Endothelial cell (in vitro differentiated cells): ENCODE results near the gene TWF1. TPM values are rescaled to one million over a fixed set of nuclear protein-coding genes. Genes with fewer than 3 reads are reported as not detected.
A peak's percentile ranks its signal among the peaks of the same experiment; 100 is the strongest.
"Not testable (repeated sequence)": the region's sequence is repeated elsewhere in the genome, so short reads cannot be mapped to it uniquely, and the experiment has no call there.

ENCODE experiments used
- DNase-seq: peaks from one replicate; pipeline ENCODE4 v3.0.0; 2021; ENCODE audit warnings: low spot score
- H3K27ac Mint-ChIP-seq: one replicate; pipeline ENCODE4 v1.8.0; 2021; ENCODE audit warnings: mixed read lengths, inconsistent platforms; ENCODE audit not compliant: unreplicated experiment
- H3K27me3 Mint-ChIP-seq: one replicate; pipeline ENCODE4 v1.8.0; 2021; ENCODE audit warnings: mild to moderate bottlenecking, moderate library complexity, mixed read lengths, inconsistent platforms; ENCODE audit not compliant: unreplicated experiment
- H3K36me3 Mint-ChIP-seq: one replicate; pipeline ENCODE4 v1.8.0; 2021; ENCODE audit warnings: mild to moderate bottlenecking, low read depth, mixed read lengths, inconsistent platforms; ENCODE audit not compliant: unreplicated experiment
- H3K4me1 Mint-ChIP-seq: one replicate; pipeline ENCODE4 v1.8.0; 2021; ENCODE audit warnings: mild to moderate bottlenecking, mixed read lengths, inconsistent platforms; ENCODE audit not compliant: unreplicated experiment
- H3K4me3 Mint-ChIP-seq: one replicate; pipeline ENCODE4 v1.8.0; 2021; ENCODE audit warnings: mild to moderate bottlenecking, mixed read lengths, inconsistent platforms; ENCODE audit not compliant: unreplicated experiment
- H3K9me3 Mint-ChIP-seq: one replicate; pipeline ENCODE4 v1.8.0; 2021; ENCODE audit warnings: mixed read lengths, inconsistent platforms; ENCODE audit not compliant: unreplicated experiment
- long read RNA-seq: library from polyadenylated mRNA; unstranded; transcript quantifications from one replicate; pipeline ENCODE4 v2.0.0, GENCODE V29; 2020; ENCODE audit not compliant: unreplicated experiment
- total RNA-seq: library from RNA; stranded (reverse); fragmentation: NEBNext Ultra II Directional; extraction: Animal tissue kit (Norgen Biotek cat#: 25700); gene quantifications from one replicate; pipeline ENCODE4 v1.2.1, GENCODE V29; 2021; ENCODE audit not compliant: unreplicated experiment
- TF ChIP-seq, protein P1 (sequence below): fragments of 200-600 bp; sonication (generic); IDR thresholded peaks from one replicate; pipeline ENCODE4 v1.5.0; 2021; ENCODE audit warnings: antibody characterized with exemption; ENCODE audit not compliant: unreplicated experiment

Gene TWF1
- total RNA-seq, result 44.8 TPM
- long read RNA-seq, transcript TWF1-201 (9 exons, 3,045 nt), result major isoform, 25 of 29 reads
- long read RNA-seq, partial matches to known transcripts, result 1 of 29 reads
- long read RNA-seq, other reads (novel, unspliced or antisense), result 3 of 29 reads

DNA sequence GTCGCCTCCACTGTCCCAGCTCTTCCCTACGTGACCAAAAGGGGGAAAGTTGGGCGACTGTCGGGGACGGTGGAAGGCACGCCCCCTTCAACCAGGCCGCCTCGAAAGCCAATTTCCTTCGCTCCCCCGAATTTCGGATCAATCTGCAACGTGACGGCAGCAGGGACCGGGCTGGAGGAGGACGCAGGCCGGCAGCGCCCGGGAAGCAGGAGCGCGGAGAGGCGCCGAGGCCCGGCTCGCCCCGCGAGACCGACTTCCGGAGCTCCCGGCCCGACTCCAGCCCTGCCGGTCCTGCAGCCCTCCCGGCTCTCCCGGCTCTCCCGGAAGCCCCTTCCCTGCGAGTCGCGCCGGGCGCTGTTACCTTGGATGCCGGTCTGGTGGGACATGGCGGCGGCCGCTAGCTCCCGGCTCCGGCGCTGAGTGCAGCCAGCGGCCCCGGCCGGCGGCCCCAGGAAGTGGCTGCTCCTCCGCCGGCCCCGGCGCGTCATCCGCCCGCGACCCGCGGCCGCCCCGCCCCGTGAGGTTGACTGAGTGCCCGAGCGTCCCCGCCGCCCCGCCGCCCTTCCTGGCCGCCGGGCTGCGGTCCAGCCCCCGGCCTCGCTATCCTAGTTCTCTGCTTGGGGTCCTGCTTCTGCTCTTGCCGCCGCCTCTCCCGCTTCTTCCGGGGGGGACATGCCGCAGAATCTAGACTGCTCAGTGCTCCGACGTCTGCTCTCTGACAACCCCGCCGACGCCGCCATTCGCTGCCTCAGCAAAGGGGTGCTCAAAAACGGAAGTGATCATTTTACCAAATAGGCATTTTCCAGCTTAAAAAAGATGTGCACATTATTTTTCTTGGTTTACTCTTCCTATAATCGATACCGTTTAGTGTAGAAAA lies at the start of gene TWF1:
TWF1 (minus strand) TSS at position 458 of the 877 bp plus-strand sequence; CDS start at position 386, 72 bp downstream.
- Mint-ChIP-seq H3K36me3 (peaks cover 6% of the 10 kb centered on the region), H3K4me3 (peak within 1 kb of the TSS; percentile 99), H3K27ac (peak within 1 kb of the TSS; percentile 99), H3K9me3 (no peaks in the 10 kb centered on the region), H3K4me1 (peaks cover 20% of the 10 kb centered on the region), H3K27me3 (peaks cover 6% of the 10 kb centered on the region)
- TF ChIP-seq, protein P1, sequence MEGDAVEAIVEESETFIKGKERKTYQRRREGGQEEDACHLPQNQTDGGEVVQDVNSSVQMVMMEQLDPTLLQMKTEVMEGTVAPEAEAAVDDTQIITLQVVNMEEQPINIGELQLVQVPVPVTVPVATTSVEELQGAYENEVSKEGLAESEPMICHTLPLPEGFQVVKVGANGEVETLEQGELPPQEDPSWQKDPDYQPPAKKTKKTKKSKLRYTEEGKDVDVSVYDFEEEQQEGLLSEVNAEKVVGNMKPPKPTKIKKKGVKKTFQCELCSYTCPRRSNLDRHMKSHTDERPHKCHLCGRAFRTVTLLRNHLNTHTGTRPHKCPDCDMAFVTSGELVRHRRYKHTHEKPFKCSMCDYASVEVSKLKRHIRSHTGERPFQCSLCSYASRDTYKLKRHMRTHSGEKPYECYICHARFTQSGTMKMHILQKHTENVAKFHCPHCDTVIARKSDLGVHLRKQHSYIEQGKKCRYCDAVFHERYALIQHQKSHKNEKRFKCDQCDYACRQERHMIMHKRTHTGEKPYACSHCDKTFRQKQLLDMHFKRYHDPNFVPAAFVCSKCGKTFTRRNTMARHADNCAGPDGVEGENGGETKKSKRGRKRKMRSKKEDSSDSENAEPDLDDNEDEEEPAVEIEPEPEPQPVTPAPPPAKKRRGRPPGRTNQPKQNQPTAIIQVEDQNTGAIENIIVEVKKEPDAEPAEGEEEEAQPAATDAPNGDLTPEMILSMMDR, result no peak
- peak; percentile 94 for DNase-seq

DNA sequence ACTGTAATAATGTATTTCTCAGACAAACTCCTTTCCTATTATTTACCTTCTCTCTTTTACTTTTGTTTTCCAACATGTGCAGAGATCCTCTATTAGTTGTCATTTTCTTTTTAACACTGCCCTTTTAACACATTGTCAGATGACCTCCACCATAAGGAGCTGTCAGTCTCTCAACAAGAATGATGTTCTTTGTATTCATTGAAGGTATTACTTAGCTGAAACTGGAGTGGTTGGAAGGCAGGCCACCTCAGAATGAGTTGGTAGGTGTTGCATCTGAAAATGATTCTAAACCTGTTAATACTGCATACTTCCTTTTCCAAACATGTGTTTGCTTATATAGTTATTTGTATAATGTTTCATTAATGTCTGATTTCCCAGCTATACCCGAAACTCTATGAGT lies 46.6 kb upstream of the TWF1 start:
- Mint-ChIP-seq H3K4me1 (no peaks in the 10 kb centered on the region), H3K36me3 (no peaks in the 10 kb centered on the region), H3K27ac (no peak overlapping the region), H3K9me3 (no peaks in the 10 kb centered on the region), H3K4me3 (no peak overlapping the region), H3K27me3 (no peaks in the 10 kb centered on the region)
- TF ChIP-seq, protein P1, result no peak
- DNase-seq, result no peak

DNA sequence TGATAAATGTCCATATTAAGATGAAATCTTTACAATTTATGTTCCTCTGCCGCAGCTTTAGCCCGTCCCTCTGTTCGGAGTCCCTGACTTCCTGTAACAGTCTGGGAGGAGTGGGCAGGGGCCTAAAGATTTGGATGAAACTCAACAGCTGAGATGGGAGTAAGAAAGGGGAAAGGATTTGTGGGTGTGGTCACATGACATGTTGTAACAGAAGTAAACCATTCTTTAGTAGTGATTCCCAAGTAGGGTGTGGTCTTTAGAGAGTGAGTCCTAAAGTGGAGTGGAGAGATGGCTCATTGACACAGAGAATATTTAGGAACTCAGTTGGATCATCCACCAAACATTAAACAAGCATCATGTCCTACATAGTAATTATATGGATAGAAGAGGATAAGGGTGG lies 42.7 kb upstream of the TWF1 start:
- Mint-ChIP-seq H3K27me3 (no peaks in the 10 kb centered on the region), H3K36me3 (no peaks in the 10 kb centered on the region), H3K27ac (no peak overlapping the region), H3K4me3 (no peak overlapping the region), H3K4me1 (no peaks in the 10 kb centered on the region), H3K9me3 (no peaks in the 10 kb centered on the region)
- TF ChIP-seq, protein P1, result no peak
- no peak for DNase-seq

DNA sequence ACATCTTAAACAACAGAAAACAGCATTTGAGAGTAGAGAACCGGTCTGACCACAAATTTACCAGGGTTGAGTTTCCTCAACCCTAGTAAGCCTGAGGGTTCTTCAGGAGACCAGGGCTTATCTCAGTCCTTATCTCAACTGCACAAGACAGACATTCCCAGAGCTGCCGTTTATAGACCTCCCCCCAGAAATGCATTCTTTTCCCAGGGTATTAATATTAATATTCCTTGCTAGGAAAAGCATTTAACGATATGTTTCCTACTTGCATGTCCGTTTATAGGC lies 42.0 kb upstream of the TWF1 start:
- TF ChIP-seq, protein P1, result no peak
- H3K27me3 Mint-ChIP-seq, result no peaks in the 10 kb centered on the region
- DNase-seq, result no peak
- no peak overlapping the region for H3K27ac Mint-ChIP-seq
- H3K4me1 Mint-ChIP-seq, result no peaks in the 10 kb centered on the region
- no peaks in the 10 kb centered on the region for H3K9me3 Mint-ChIP-seq
- no peak overlapping the region for H3K4me3 Mint-ChIP-seq
- H3K36me3 Mint-ChIP-seq, result no peaks in the 10 kb centered on the region

DNA sequence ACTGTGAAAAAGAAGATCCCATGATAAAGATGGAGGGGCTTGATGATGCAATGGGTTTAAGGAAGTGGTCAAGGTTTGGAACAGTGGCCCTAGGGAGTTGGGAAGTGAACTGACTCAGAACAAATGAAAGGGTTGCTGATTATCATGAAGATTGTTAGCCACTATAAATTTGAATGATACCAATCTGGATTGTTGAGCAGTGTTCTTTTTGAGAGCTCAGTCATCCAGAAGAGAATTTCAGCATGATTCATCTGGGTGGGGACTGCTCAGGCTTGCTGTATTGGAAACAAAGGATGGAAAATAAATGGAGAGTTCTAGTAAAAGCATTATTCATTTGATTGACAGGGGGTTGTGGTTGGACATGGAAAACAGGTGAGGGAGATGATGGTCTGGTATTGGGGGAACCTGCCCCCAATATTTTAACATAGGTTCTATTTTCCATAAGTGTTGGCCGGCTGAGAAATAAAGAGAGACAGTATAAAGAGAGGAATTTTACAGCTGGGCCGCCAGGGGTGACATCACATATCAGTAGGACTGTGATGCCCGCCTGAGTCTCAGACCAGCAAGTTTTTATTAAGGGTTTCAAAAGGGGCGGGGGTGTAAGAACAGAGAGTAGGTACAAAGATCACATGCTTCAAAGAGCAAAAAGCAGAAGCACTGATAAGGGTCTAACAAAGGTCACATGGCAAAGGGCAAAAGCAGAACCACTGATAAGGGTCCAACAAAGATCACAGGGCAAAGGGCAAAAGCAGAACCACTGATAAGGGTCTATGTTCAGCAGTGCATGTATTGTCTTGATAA lies 41.5 kb upstream of the TWF1 start:
- not testable (repeated sequence) for H3K4me1 Mint-ChIP-seq, H3K4me3 Mint-ChIP-seq, DNase-seq, H3K36me3 Mint-ChIP-seq, H3K27ac Mint-ChIP-seq, H3K27me3 Mint-ChIP-seq, H3K9me3 Mint-ChIP-seq
